Gastroesophageal sphincter (tissue), 4 donors: ENCODE results near the gene ABTB2. TPM values are rescaled to one million over a fixed set of nuclear protein-coding genes. Genes with fewer than 3 reads are reported as not detected.

Experiments used
- ATAC-seq: fragments of 150-250 bp; one replicate; pipeline ENCODE4 v1.9.1; 2016; ENCODE audit warnings: mild to moderate bottlenecking, moderate library complexity
- H3K27ac ChIP-seq, 4 donors: fragments of 200-600 bp; sonication (generic) in 3 of 4; 1 replicate in 3 of 4; 2 replicates in 1 of 4; pipeline ENCODE4 v1.5.1; 2016 to 2019
- H3K27me3 ChIP-seq: fragments of 200-600 bp; sonication (generic); one replicate; pipeline ENCODE4 v1.5.1; 2019
- H3K36me3 ChIP-seq, 2 donors: fragments of 200-600 bp; sonication (generic); one replicate each; pipeline ENCODE4 v1.5.1; 2019; ENCODE audit warnings: control low read depth in 1 of 2
- H3K4me1 ChIP-seq, 3 donors: fragments of 200-600 bp; sonication (generic); 1 replicate in 2 of 3; 2 replicates in 1 of 3; pipeline ENCODE4 v1.5.1; 2016 to 2019; ENCODE audit warnings: control low read depth in 2 of 3
- H3K4me3 ChIP-seq, 2 donors: fragments of 200-600 bp; sonication (generic); one replicate each; pipeline ENCODE4 v1.5.1; 2019; ENCODE audit warnings: mild to moderate bottlenecking in 1 of 2, moderate library complexity in 1 of 2
- H3K9me3 ChIP-seq, 3 donors: fragments of 200-600 bp; sonication (generic); one replicate each; pipeline ENCODE4 v1.5.1; 2017 to 2019; ENCODE audit warnings: control low read depth in 2 of 3
- EP300 ChIP-seq: sonication (generic); formaldehyde crosslinking; IDR thresholded peaks from one replicate; pipeline ENCODE4 v1.6.1; 2017; ENCODE audit warnings: antibody characterized with exemption, mild to moderate bottlenecking
- POLR2A ChIP-seq, 2 donors: fragments of 450-650 bp; IDR thresholded peaks; one replicate each; pipeline ENCODE4 v1.6.1; 2017; ENCODE audit warnings: antibody characterized with exemption in 2 of 2, mild to moderate bottlenecking in 2 of 2, moderate library complexity in 1 of 2
- POLR2AphosphoS5 ChIP-seq: sonication (generic); formaldehyde crosslinking; IDR thresholded peaks from one replicate; pipeline ENCODE4 v1.6.1; 2017; ENCODE audit warnings: antibody characterized with exemption
- WGBS, 2 donors: methylation state at CpG; one replicate each; pipeline ENCODE4 v1.1.5; 2018; ENCODE audit warnings: low coverage in 1 of 2; 5-methylcytosine and 5-hydroxymethylcytosine counted together
- total RNA-seq, 4 donors: library from RNA; depleted of rRNA; stranded (reverse); fragments of >200 nt; gene quantifications; one replicate each; pipeline ENCODE4 v1.1.0, GENCODE V29; 2016
- TF ChIP-seq, protein P1 (sequence below), 4 experiments: fragments of 200-600 bp in 2 of 4; fragments of 450-650 bp in 2 of 4; sonication (generic) in 1 of 4; IDR thresholded peaks; one replicate each; pipeline ENCODE4 v1.5.1; 2017 to 2019; ENCODE audit warnings: antibody characterized with exemption in 4 of 4, mild to moderate bottlenecking in 2 of 4, moderate library complexity in 2 of 4

Gene ABTB2
- total RNA-seq, 4 donors from 2014 or later, result 4.1 to 11.0 (median 7.5) TPM

DNA sequence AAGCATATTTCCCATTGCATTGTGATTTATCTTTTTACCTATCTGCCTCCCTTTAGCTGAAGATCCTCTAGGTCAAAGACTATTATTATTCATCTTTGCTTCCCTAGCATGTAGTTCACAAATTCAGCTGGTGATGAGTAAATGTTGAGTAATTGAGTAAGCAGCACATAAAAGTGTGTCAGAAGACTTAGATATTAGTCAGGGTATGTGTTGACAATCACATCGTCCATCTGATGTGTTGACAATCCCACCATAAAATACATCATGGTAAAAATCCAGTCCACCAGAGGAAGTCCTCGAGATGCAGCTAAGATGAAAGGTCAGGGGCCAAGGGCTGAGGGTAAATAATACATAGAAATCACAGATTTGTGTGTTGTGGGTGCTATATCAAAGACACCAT lies 22.9 kb upstream of the ABTB2 start:
- Histone ChIP-seq H3K4me3 (no peak overlapping the region), H3K36me3 (no peaks in the 10 kb centered on the region), H3K27ac (no peak overlapping the region), H3K27me3 (no peaks in the 10 kb centered on the region), H3K9me3 (peaks cover 0 to 28% (median 0%) of the 10 kb centered on the region in 3 donors), H3K4me1 (no peaks in the 10 kb centered on the region)
- 0 to 54% methylated on average over 2 of the region's 2 CpGs for WGBS, 2 donors
- no peak for TF ChIP-seq EP300
- TF ChIP-seq POLR2A (IDR thresholded peaks at IDR 0.05), result no peak
- TF ChIP-seq, protein P1, sequence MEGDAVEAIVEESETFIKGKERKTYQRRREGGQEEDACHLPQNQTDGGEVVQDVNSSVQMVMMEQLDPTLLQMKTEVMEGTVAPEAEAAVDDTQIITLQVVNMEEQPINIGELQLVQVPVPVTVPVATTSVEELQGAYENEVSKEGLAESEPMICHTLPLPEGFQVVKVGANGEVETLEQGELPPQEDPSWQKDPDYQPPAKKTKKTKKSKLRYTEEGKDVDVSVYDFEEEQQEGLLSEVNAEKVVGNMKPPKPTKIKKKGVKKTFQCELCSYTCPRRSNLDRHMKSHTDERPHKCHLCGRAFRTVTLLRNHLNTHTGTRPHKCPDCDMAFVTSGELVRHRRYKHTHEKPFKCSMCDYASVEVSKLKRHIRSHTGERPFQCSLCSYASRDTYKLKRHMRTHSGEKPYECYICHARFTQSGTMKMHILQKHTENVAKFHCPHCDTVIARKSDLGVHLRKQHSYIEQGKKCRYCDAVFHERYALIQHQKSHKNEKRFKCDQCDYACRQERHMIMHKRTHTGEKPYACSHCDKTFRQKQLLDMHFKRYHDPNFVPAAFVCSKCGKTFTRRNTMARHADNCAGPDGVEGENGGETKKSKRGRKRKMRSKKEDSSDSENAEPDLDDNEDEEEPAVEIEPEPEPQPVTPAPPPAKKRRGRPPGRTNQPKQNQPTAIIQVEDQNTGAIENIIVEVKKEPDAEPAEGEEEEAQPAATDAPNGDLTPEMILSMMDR (IDR thresholded peaks at IDR 0.05), result no peak
- no peak for TF ChIP-seq POLR2AphosphoS5
- ATAC-seq, result no peak

DNA sequence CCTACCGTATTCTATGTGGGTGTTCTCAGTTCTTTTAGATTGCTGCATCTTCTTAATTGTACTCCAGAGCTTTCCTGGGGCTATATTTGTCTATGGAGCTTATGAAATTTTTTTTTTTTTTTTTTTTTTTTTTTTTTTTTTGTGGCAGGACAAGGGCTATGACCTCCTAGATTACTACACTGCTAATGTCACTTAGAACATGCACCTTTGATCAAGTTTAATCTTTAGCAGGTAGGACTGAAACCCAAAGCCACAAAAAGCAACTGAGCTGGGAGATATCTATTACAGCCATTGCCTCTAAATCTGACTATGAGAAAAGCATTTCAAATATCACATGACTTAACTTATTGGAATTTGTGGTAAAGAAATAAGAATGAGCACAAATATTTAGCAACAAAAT lies 21.7 kb upstream of the ABTB2 start:
- Histone ChIP-seq H3K4me3 (no peak overlapping the region), H3K27me3 (no peaks in the 10 kb centered on the region), H3K27ac (no peak overlapping the region), H3K36me3 (no peaks in the 10 kb centered on the region), H3K4me1 (no peaks in the 10 kb centered on the region), H3K9me3 (peaks cover 0 to 28% (median 0%) of the 10 kb centered on the region in 3 donors)
- TF ChIP-seq, protein P1 (IDR thresholded peaks at IDR 0.05), result no peak
- TF ChIP-seq EP300 (no peak), POLR2AphosphoS5 (no peak), POLR2A (IDR thresholded peaks at IDR 0.05) (no peak)
- no peak for ATAC-seq
- WGBS, 2 donors, result 90% methylated on average over 1 of the region's 1 CpG; no CpG with 5 or more reads in 1 of the 2 donors

DNA sequence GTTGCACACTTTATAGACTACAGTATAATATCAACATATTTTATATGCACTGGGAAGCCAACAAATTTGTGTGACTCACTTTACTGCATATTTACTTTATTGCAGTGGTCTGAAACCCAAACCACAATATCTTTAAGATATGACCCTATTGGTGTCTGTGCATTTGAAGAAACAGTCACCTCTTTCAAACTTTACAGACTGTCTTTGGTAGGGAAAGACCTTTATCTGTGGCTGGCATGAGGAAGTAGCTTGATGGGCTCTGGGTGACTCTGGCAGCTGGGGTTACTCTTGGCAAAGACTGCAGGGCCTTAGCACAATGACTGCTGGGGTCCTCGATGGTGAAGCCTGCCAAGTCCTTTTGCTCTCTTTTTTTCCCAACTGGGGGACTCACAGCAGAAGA lies 21.3 kb upstream of the ABTB2 start:
- Histone ChIP-seq H3K9me3 (peaks cover 0 to 28% (median 0%) of the 10 kb centered on the region in 3 donors), H3K36me3 (no peaks in the 10 kb centered on the region), H3K27me3 (no peaks in the 10 kb centered on the region), H3K4me3 (no peak overlapping the region), H3K4me1 (no peaks in the 10 kb centered on the region), H3K27ac (no peak overlapping the region)
- TF ChIP-seq POLR2AphosphoS5 (no peak), POLR2A (IDR thresholded peaks at IDR 0.05) (no peak), EP300 (no peak)
- TF ChIP-seq, protein P1 (IDR thresholded peaks at IDR 0.05), result no peak
- 33 to 71% methylated on average over 1 of the region's 1 CpG for WGBS, 2 donors
- no peak for ATAC-seq

DNA sequence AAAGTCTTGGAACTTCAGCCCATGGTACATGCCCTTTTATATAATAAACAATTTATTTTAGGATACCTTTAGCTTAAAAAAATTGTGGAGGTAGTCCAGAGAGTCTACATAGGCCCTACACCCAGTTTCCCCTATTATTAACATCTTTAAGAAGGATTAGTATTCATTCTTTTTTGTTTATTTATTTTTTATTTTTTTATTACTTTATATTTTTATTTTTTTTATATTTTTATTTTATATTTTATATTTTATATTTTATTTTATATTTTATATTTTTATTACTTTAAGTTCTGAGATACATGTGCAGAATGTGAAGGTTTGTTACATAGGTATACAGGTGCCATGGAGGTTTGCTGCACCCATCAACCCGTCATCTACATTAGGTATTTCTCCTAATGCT lies 15.9 kb upstream of the ABTB2 start:
- Histone ChIP-seq H3K36me3 (no peaks in the 10 kb centered on the region), H3K9me3 (peaks cover 0 to 27% (median 0%) of the 10 kb centered on the region in 3 donors), H3K4me3 (no peak overlapping the region), H3K4me1 (no peaks in the 10 kb centered on the region), H3K27ac (no peak overlapping the region), H3K27me3 (no peaks in the 10 kb centered on the region)
- ATAC-seq, result no peak
- no peak for TF ChIP-seq POLR2AphosphoS5
- no peak for TF ChIP-seq EP300
- TF ChIP-seq, protein P1 (IDR thresholded peaks at IDR 0.05), result no peak
- TF ChIP-seq POLR2A (IDR thresholded peaks at IDR 0.05), result no peak
- 78 to 80% methylated on average over 1 of the region's 1 CpG for WGBS, 2 donors

DNA sequence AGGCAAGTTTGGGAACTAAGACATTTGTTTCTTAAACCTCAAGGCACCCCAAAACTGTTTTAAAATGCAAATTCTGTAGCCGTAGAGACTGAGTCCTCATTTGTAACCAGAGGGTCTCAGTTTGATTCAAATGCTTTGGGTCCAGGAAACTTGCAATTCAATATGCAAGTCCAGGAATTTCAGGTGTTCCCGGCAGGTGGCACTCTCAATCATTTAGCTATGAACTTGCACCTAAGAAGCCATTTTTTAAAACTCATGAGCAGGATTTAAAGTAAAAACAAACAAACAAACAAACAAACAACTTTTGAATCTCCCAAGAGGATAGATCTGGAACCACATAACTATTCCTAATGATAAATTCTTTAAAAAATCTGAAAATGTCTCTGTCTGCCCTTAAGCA lies 8.7 kb upstream of the ABTB2 start:
- WGBS, 2 donors, result 56 to 59% methylated on average over 2 of the region's 2 CpGs
- Histone ChIP-seq H3K4me1 (no peaks in the 10 kb centered on the region), H3K27ac (no peak overlapping the region), H3K36me3 (no peaks in the 10 kb centered on the region), H3K27me3 (peaks cover 5% of the 10 kb centered on the region), H3K9me3 (no peaks in the 10 kb centered on the region), H3K4me3 (no peak overlapping the region)
- TF ChIP-seq EP300 (no peak), POLR2AphosphoS5 (no peak), POLR2A (IDR thresholded peaks at IDR 0.05) (no peak)
- TF ChIP-seq, protein P1 (IDR thresholded peaks at IDR 0.05), result no peak
- ATAC-seq, result no peak
